ENCODE measurements around the gene DGKD. TPM values are rescaled to one million over a fixed set of nuclear protein-coding genes. Genes with fewer than 3 reads are reported as not detected.

The DGKD gene
- total and polyA plus RNA-seq, 12 donors = 6.8 to 43.8 (median 16.5) TPM

GRCh38 chr2:233449081-233449901 lies 95.0 kb downstream of the DGKD start:
- Histone ChIP-seq H3K27me3 (no peaks in the 10 kb centered on the region), H3K27ac (no peak overlapping the region), H3K4me1 (replicated peaks in 1 of 2) (no peaks in the 10 kb centered on the region), H3K4me3 (no peak overlapping the region), H3K36me3 (replicated peaks in 1 of 2) (peaks cover 0 to 57% of the 10 kb centered on the region in 2 donors), H3K9me3 (replicated peaks in 1 of 3) (no peaks in the 10 kb centered on the region)
- WGBS, 4 donors = 64 to 72% (median 66%) methylated on average over 27 to 31 of the region's 31 CpGs
- peak in 6 of 7 donors; percentile 42 to 73 (median 62) for DNase-seq
- intact Hi-C loops (cut with DNase I) = loop anchor here (10.0 kb wide), 1 partner anchor 266 kb away; the partner anchor contains the start of genes UGT1A4 (in 2 of the 2) and UGT1A5 (in 2 of the 2)
- TF ChIP-seq POLR2A (IDR thresholded peaks at IDR 0.05) = no peak
- TF ChIP-seq, protein P1, sequence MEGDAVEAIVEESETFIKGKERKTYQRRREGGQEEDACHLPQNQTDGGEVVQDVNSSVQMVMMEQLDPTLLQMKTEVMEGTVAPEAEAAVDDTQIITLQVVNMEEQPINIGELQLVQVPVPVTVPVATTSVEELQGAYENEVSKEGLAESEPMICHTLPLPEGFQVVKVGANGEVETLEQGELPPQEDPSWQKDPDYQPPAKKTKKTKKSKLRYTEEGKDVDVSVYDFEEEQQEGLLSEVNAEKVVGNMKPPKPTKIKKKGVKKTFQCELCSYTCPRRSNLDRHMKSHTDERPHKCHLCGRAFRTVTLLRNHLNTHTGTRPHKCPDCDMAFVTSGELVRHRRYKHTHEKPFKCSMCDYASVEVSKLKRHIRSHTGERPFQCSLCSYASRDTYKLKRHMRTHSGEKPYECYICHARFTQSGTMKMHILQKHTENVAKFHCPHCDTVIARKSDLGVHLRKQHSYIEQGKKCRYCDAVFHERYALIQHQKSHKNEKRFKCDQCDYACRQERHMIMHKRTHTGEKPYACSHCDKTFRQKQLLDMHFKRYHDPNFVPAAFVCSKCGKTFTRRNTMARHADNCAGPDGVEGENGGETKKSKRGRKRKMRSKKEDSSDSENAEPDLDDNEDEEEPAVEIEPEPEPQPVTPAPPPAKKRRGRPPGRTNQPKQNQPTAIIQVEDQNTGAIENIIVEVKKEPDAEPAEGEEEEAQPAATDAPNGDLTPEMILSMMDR (IDR thresholded peaks at IDR 0.05) = peak; percentile 60 to 68 (median 64)

DNA sequence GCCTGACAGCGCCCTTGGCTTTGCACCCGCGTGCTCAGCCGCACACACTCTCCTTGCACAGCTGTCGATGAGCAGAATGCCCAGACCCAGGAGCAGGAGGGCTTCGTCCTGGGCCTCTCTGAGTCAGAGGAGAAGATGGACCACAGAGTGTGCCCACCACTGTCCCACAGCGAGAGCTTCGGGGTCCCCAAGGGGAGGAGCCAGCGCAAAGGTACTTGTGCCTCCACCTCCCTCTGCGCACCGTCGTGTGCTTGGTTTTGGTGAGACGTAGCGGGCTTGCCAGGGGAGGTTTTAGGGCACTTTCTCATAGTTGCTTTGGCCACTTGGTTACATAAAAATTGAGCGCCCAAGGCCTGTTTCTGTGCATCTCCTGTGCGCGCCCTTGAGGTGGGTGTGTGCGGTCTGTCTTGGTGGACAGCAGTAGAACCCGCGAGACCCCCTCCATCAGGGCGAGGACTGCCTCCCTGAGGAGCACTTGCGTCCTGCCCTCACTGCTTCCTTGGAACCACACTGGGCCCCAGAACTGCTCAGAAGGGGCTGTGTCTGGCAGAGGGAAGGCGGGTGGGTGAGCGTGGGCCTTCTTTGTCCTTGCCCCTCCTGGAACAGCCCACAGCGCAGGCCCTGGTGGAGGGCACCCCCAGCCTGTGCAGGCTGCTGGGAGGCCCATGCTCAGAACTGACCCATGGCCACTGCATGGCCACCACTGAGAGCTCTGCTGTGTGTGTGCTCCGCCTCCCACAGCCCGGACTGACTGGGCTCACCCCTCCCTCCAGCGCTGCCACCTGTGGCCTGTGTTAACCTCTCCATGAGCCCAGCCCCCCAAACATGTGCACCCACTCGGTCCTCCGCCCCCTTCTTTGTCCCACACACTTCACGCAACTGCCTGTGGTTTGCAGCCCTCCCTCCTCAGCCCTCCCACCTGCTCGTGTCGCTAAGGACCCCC lies 95.9 kb downstream of the DGKD start:
- H3K4me3 ChIP-seq = no peak overlapping the region
- H3K4me1 ChIP-seq (replicated peaks in 1 of 2) = no peaks in the 10 kb centered on the region
- 91 to 94% (median 94%) methylated on average over 9 to 33 of the region's 33 CpGs for WGBS, 4 donors
- TF ChIP-seq POLR2A (IDR thresholded peaks at IDR 0.05) = no peak
- TF ChIP-seq, protein P1 (IDR thresholded peaks at IDR 0.05) = no peak
- no peaks in the 10 kb centered on the region for H3K9me3 ChIP-seq (replicated peaks in 1 of 3)
- no peak for DNase-seq
- H3K27me3 ChIP-seq = no peaks in the 10 kb centered on the region
- peaks cover 0 to 65% of the 10 kb centered on the region in 2 donors for H3K36me3 ChIP-seq (replicated peaks in 1 of 2)
- intact Hi-C loops (cut with DNase I) = loop anchor here (10.0 kb wide), 1 partner anchor 265 kb away; the partner anchor contains the start of genes UGT1A4 (in 2 of the 2) and UGT1A5 (in 2 of the 2)
- H3K27ac ChIP-seq = no peak overlapping the region

GRCh38 chr2:233450864-233451575 lies 96.7 kb downstream of the DGKD start:
- DNase-seq = no peak
- Histone ChIP-seq H3K27me3 (no peaks in the 10 kb centered on the region), H3K27ac (no peak overlapping the region), H3K4me1 (replicated peaks in 1 of 2) (no peaks in the 10 kb centered on the region), H3K4me3 (no peak overlapping the region), H3K9me3 (replicated peaks in 1 of 3) (no peaks in the 10 kb centered on the region), H3K36me3 (replicated peaks in 1 of 2) (peaks cover 0 to 70% of the 10 kb centered on the region in 2 donors)
- 91 to 95% (median 94%) methylated on average over 22 of the region's 22 CpGs for WGBS, 4 donors
- TF ChIP-seq, protein P1 (IDR thresholded peaks at IDR 0.05) = no peak
- TF ChIP-seq POLR2A (IDR thresholded peaks at IDR 0.05) = no peak
- intact Hi-C loops (cut with DNase I) = no loop called here
